Activated T-cell treated with anti-CD3 and anti-CD28 coated beads for 1 hour (primary cell): ENCODE results near the gene KCNJ5.

ENCODE experiments used
- DNase-seq: peaks from one replicate; pipeline ENCODE4 v3.0.0-alpha.2; 2020; ENCODE audit warnings: low read depth

KCNJ5 gene

GRCh38 chr11:128871168-128871610, 20.0 kb upstream of the KCNJ5 start:
- DNase-seq, result no peak

- DNase-seq, result no peak
Observed at GRCh38 chr11:128872094-128872493, 19.1 kb upstream of the KCNJ5 start.

GRCh38 chr11:128872594-128872993, 18.6 kb upstream of the KCNJ5 start:
- DNase-seq, result no peak

- DNase-seq, result no peak
Observed at GRCh38 chr11:128874427-128874826, 16.7 kb upstream of the KCNJ5 start.

GRCh38 chr11:128876133-128876650, 15.0 kb upstream of the KCNJ5 start:
- DNase-seq, result no peak

- no peak for DNase-seq
Observed at GRCh38 chr11:128877726-128878125, 13.4 kb upstream of the KCNJ5 start.

- DNase-seq, result no peak
Observed at GRCh38 chr11:128878455-128878854, 12.7 kb upstream of the KCNJ5 start.

GRCh38 chr11:128879817-128880216, 11.3 kb upstream of the KCNJ5 start:
- no peak for DNase-seq

- no peak for DNase-seq
Observed at GRCh38 chr11:128881221-128881620, 9.9 kb upstream of the KCNJ5 start.

- DNase-seq, result no peak
Observed at GRCh38 chr11:128882451-128882850, 8.7 kb upstream of the KCNJ5 start.

GRCh38 chr11:128884054-128884453, 7.1 kb upstream of the KCNJ5 start:
- DNase-seq, result no peak

- DNase-seq, result peak; percentile 38
Observed at GRCh38 chr11:128884703-128885338, 6.3 kb upstream of the KCNJ5 start.

GRCh38 chr11:128886406-128887124, 4.6 kb upstream of the KCNJ5 start:
- no peak for DNase-seq

GRCh38 chr11:128888034-128888985, 2.8 kb upstream of the KCNJ5 start:
- DNase-seq, result no peak

- no peak for DNase-seq
Observed at GRCh38 chr11:128889657-128890213, 1.4 kb upstream of the KCNJ5 start.

GRCh38 chr11:128890216-128890542, 977 bp upstream of the KCNJ5 start:
- no peak for DNase-seq

- no peak for DNase-seq
Observed at GRCh38 chr11:128891913-128892398, 800 bp downstream of the KCNJ5 start.

- DNase-seq, result no peak
Observed at GRCh38 chr11:128892866-128893565, 1.9 kb downstream of the KCNJ5 start.

- DNase-seq, result no peak
Observed at GRCh38 chr11:128893578-128894285, 2.6 kb downstream of the KCNJ5 start.

GRCh38 chr11:128894286-128894681, 3.1 kb downstream of the KCNJ5 start:
- DNase-seq, result no peak

GRCh38 chr11:128894685-128895084, 3.5 kb downstream of the KCNJ5 start:
- no peak for DNase-seq
